GM18519 (cell line): ENCODE measurements around the gene PLAGL2.

Experiments
- ATAC-seq: cut with Tn5 transposase; IDR thresholded peaks from one replicate; pipeline ENCODE4 v1.9.1; 2021; ENCODE audit warnings: mild to moderate bottlenecking, moderate library complexity; ENCODE audit not compliant: unreplicated experiment, low FRiP score

The PLAGL2 gene

DNA sequence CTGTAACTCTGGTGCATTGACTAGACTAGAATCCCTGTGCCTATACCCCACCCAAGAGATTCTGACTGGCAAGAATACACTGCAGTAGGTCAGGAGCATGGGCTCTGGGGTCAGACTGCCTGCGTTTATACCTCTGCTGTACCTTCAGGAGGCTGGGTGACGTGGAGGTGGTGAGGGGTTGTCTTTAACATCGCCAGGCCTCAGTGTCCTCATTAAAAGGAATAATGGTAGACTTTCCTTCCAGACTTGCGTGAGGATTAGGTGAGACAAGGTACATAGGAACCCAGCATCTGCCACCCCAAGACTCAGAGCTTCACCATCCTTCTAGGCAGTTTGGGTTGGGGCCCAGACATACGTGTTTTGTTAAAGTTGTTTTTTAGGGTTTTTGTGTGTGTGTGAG lies 53.8 kb downstream of the PLAGL2 start:
- ATAC-seq, result no peak

DNA sequence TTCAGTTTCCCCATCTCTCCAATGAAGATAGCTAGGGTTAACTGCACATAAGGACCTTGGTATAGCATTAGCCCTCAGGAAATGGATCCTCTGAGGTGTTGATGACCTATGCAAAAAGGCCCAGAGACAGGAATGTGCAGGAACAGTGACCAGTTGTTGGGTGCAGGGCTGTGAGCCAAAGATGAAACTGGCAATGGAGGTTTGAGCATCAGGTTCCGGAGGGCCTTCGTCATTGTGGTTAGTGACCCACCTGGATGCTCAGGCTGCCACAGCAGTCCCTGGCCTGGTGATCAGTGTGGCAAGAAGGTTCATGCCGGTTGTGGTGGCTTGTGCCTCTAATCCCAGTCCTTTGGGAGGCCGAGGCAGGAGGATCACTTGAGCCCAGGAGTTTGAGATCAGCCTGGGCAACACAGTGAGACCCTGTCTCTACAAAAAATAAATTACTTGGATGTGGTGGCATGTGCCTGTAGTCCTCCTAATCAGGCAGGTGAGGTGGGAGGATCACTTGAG lies 54.3 kb downstream of the PLAGL2 start:
- ATAC-seq, result no peak

DNA sequence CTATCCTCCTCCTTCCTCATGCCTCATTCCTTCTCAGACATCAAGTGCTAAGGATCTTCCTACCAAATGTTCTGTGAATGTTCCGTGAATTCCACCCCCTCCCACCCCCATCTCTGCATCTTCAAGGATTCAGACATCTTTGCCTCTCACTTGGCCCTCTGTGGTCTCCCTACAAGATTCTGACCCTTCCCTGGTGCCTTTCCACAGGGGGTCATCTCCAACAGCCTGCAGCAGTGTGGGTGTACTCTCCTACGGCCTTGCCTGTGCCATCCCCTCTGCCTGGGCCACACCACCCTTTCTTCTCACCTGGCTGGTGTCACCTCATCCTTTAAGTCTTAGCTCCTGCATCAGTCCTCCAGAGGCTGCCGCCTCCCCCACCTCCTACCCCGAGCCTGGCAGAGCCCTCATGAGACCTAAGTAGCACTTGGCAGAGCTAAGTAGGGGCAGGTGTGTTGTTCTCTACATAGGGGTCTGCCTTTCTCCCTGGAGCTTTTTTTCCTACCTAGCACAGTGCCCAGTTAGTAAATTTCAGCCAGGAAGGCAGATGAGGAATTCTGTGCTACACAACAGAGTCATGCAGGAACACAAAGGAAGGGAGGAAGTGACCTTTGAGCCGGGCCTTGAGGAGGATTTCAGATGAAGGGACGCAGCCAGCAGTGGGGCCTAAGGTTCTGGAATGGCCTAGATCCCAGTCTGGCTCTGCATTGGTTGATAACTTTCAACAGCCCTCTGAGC lies 55.0 kb downstream of the PLAGL2 start:
- no peak for ATAC-seq

DNA sequence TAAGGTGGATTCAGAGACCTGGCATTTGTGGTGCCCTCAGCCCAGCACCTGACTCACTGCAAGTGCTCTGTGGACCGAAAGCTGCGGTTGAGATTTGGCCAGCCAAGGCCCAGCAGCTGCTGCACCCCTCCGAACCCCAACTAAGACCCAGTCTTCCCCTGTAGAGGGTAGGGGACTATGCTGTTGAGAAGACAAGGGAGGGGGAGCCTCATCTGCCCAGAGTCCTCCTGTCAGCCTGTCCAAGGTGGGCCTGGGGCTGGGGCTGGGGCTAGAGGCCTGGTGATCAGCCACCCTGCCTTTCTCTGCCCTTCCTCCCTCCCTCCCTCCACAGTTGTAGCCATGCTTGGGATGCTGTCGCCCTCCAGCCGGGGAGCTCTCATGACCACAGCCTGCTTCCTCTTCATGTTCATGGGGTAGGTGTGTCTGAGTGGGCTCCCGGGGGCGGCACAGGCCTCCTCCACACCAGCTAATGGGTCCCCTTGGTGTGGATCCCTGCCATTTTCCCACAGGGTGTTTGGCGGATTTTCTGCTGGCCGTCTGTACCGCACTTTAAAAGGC lies 57.2 kb downstream of the PLAGL2 start:
- no peak for ATAC-seq

- ATAC-seq, result no peak
These were observed 57.9 kb downstream of the PLAGL2 start for GRCh38 chr20:32149566-32150170.

DNA sequence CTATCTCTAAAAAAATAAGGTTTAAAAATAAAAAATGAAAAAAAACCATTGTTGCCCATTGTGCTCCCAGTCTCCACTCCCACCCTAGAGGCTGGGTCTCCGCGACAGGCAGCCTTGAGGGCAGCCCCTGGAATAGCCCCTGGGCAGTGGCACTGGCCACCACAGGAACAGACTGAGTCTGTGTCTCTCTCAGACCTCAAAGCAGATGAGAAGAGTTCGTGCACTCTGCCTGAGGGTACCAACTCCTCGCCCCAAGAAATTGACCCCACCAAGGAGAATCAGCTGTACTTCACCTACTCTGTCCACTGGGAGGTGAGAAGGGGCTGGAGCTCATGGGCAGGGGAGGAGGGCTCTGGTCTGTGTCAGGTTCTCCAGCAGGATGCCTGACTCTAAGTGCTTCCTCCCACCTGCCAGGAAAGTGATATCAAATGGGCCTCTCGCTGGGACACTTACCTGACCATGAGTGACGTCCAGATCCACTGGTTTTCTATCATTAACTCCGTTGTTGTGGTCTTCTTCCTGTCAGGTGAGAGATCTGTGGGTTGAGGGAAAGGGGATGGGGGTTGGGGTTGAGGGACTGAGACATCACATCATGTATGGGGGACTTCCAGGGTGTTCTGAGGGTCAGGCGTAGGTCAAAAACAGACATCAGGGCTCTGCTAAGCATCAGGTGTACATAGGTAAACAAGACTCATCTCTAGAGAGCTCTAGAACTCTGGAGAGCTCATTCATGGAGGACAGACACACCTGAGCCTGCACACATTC lies 62.5 kb downstream of the PLAGL2 start:
- no peak for ATAC-seq

- no peak for ATAC-seq
These were observed 64.6 kb downstream of the PLAGL2 start for GRCh38 chr20:32142991-32143390.
